Pons (tissue), 1 donor: ENCODE measurements around the gene ZPR1.
"Not testable (repeated sequence)": the region's sequence is repeated elsewhere in the genome, so short reads cannot be mapped to it uniquely, and the experiment has no call there.

Experiments used
- DNase-seq: peaks from one replicate; pipeline ENCODE4 v3.0.0-alpha.2; 2016; ENCODE audit warnings: low spot score

ZPR1 gene

GRCh38 chr11:116756044-116756443 lies 31.8 kb downstream of the ZPR1 start:
- not testable (repeated sequence) for DNase-seq

GRCh38 chr11:116750070-116750718 lies 37.6 kb downstream of the ZPR1 start:
- no peak for DNase-seq

- no peak for DNase-seq
These were observed 45.7 kb downstream of the ZPR1 start for GRCh38 chr11:116742104-116742503.

DNA sequence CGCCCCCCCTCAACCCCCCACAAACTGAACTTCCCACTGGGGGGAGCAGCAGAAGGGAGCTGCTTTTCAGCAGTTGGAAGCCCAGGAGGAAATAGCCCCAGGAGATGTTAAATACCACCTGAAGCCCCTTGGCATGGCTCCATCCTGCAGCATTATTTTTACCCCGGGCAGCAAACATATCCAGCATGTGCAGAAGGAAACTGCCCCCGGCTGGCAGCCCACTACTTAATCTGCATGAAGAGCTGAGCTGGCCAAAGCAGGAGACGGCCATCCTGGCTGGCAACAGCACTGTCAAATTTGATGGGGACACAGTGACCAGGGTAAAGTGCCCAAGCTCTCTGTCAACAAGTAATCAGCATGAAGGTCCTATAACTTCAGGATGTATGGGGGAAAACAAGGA lies 47.1 kb downstream of the ZPR1 start:
- no peak for DNase-seq

DNA sequence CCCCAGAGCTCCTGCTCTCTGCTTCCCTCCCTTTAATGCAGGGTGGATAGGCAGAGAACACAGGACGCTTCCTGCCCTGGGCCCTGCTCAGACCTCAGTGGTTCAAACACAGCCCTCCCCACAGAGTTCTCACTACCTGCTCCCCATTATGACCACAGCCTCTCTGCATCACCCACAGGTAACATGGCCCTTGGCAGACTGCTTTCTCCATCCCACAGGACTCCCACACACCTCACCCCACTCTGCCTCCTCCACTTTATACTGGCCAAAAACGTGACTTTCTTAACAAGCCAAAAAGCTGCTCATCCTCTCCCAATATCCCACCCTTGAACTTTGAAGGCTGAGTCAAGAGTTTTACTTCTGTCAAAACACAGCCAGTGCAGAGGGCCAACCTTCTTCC lies 48.8 kb downstream of the ZPR1 start:
- DNase-seq: no peak

GRCh38 chr11:116736763-116737162 lies 51.1 kb downstream of the ZPR1 start:
- DNase-seq: no peak

GRCh38 chr11:116733969-116734508 lies 53.8 kb downstream of the ZPR1 start:
- no peak for DNase-seq

DNA sequence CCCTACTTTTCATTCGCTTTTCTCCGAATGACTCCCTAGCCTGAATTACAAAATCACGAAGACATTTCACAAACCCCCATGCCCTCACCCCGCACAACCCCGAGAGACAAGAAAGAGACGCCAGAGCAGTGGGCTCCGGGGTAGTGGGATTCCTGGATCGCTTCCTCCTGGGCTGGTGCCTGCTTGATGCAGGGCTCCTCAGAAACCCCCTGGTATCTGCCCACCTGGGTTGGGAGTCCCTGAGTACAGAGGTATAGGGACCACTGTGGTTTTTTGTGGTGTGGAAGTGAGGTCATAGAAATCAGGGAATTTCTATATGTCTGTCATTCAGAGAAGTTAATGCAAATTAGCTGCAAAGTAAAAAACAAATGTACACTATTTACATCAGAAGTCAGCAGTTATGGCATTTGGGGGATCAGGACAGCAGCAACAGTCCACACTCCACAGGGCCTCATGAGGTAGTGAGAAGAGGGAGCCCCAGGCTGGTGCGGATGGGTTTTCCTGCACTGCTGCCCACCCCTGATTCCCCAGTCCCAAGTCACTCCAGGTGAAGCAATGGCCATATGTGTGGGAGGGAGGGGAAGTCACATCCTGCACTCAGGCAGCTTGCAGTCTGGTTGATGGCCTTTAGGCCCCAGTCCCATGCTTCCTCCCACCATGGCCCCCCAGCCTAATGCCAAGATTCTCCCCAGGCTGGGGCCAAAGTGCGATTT lies 54.6 kb downstream of the ZPR1 start:
- DNase-seq: no peak

DNA sequence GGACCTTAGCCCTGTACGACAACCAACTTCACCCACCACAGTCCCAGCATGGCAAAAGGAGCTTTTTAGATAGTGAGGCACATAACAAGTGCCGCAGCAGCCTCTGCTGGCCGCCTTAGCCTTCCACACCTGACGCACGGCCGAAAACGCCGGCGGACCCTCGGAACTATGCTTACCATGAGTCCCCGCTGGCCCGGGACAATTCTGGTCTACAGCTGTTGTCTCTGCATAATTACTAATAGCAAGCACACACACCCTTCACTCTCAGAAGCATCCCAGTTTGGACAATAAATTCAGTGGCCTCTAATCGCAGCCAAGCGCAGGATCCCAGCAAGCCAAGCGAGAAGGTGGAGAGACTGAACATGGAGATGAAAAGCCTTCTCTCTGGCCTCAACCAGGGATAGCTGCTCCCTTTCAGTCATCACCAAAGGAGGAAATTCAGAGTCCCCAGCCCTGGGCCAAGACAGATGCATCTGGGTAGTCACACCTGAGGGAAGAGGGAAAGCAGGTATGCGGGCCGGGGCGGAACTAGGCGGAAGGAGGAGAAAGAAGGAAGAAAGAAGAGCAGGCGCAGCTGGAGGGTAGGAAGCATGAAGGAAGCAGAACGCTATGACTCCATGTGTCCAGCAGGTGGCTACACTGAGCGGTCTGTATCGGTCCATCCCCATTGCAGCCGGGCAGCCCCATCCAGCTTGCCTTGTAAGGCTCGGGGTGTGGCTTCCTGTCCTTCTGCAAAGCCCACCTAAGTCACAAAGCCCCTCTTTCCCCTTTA lies 55.4 kb downstream of the ZPR1 start:
- DNase-seq: no peak

DNA sequence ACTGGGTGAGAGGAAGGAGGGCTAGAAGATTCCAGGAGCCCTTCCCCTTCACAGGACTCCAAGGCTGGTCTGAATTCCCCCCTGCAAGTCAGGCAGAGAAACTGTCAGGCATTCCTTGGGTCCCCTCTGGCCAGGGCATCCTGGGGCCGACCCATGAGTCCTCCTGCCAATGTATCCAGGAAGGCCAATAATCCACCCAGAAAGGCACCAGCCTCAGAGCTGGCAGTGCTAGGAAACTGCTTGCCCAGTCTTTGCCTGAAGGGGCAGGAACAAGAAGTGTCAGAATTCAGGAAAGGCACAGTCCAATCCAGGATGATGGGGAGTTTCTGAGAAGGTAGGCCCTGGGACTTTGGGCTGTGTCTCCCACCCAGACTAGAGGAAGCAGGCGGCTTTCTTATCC lies 56.0 kb downstream of the ZPR1 start:
- DNase-seq: no peak

DNA sequence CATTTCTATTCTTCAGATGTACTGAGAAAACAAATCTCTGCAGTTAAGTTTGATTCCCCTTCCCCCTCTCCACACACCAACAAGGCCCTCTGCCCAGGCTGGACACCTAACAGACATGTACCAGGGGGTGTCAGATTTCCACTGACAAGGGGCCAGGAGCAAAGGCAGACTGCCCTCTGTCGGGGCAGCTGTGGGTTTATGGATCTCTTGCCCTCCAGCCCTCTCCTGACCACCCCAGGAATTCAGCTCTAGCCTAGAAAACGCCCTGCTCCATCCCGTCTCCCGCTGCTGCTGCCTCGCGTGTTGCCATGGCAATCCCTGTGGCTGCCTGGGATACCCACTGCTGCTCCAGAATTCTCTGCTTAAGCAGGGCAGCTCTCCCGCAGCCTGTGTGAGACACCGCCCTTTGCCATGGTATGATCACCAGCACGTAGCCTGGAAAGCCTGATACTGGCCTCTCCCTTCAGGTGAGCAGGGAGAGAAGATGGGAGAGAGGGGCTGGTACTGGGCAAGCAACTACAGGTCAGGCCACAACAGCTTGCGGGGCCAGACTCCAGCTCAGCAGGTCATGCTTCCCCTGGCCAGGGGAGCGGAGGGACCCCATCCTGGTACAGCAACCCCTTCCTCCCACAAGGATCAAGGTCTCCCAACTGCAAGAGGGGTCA lies 56.6 kb downstream of the ZPR1 start:
- no peak for DNase-seq

GRCh38 chr11:116730601-116731000 lies 57.2 kb downstream of the ZPR1 start:
- no peak for DNase-seq

DNA sequence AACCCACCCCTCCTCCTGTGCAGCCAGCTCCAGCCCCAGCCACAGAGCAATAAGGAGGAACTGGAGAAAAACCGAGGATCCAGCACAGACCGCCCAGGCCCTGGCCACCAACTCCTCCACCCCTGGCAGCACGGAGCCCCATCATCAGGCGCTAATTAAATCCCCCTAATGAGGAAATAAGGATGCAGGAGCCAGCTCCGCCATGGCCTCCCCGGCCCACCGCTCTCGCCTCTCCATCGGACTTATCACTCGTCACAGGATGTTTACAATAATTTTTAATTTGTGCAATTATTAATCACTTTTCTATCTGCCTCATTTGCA lies 57.6 kb downstream of the ZPR1 start:
- no peak for DNase-seq

DNA sequence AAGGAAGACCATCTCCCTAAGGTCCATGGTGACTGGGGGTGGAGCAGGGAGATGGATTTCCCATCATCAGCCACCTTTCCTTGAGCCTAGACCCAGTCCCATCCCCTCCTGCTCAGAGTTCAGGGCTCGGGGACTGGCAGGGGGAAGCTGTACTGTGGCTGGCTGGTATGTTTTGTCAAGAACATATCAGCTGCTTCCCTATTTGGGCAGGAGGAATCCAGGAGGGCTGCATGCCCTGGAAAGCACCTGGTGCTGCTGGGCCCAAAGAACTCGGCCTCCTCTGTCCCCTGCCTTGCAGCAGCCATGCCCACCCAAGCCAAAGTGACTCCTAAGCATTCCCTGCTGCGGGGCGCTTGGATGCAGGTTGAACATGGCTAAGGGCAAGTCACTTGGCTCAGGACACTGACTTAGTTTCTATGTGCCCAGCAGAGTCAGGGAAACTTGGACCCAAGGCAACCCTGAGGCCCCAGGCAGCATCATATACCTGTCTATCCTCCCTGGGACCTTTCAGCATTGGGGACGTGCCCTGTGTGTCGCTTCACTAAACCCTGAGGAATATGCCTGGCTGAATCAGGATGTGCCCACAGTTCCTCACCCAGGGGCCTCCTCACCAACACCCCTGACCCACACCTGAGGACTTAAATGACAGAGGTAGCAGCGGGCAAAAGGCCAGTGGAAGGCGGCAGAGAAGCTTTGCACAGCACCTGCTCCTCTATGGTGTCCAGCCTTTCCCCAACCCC lies 58.2 kb downstream of the ZPR1 start:
- no peak for DNase-seq

DNA sequence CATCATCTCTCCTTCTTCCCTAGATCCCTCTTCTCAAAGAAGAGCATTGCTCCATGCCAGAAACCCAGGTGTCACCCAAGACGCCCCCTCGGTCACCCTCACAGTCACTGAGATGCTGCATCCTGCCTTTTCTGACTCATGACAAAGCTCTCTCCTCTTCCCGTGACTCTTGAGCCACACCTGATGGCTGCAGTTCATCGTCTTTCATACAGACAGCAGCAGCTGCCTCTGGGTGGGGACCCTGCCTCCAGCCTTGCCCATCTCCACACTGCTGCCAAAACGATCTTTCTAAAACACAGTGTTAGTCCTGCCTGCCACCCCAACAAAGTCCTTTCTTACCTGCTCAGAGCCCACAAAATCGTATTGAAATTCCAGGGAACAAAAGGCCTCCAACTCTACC lies 59.8 kb downstream of the ZPR1 start:
- DNase-seq: no peak

- no peak for DNase-seq
These were observed 62.2 kb downstream of the ZPR1 start for GRCh38 chr11:116725434-116726221.

GRCh38 chr11:116724813-116725212 lies 63.0 kb downstream of the ZPR1 start:
- DNase-seq: no peak
